Peyer's patch (tissue), 4 donors: ENCODE results near the gene CELSR3.

ENCODE experiments used
- CTCF ChIP-seq, 6 experiments: fragments of 450-650 bp in 4 of 6; fragments of 200-600 bp in 2 of 6; sonication (generic) in 1 of 6; IDR thresholded peaks; one replicate each; pipeline ENCODE4 v1.5.1; 2017 to 2019; ENCODE audit warnings: antibody characterized with exemption in 6 of 6, mild to moderate bottlenecking in 3 of 6, moderate library complexity in 1 of 6
- POLR2A ChIP-seq, 2 donors: fragments of 450-650 bp; IDR thresholded peaks; one replicate each; pipeline ENCODE4 v1.5.1; 2017; ENCODE audit warnings: antibody characterized with exemption in 2 of 2, mild to moderate bottlenecking in 2 of 2, moderate library complexity in 2 of 2

GRCh38 chr3:48655063-48655462 is 7.6 kb downstream of the CELSR3 start:
- no peak for TF ChIP-seq CTCF (IDR thresholded peaks at IDR 0.05)
- no peak for TF ChIP-seq POLR2A (IDR thresholded peaks at IDR 0.05)
